ENCODE results near the gene PCBP3. TPM values are rescaled to one million over a fixed set of nuclear protein-coding genes. Genes with fewer than 3 reads are reported as not detected.
"Not testable (repeated sequence)": the region's sequence is repeated elsewhere in the genome, so short reads cannot be mapped to it uniquely, and the experiment has no call there.

The PCBP3 gene
- total RNA-seq, 1 donor from 2014 or later: 7.1 TPM

DNA sequence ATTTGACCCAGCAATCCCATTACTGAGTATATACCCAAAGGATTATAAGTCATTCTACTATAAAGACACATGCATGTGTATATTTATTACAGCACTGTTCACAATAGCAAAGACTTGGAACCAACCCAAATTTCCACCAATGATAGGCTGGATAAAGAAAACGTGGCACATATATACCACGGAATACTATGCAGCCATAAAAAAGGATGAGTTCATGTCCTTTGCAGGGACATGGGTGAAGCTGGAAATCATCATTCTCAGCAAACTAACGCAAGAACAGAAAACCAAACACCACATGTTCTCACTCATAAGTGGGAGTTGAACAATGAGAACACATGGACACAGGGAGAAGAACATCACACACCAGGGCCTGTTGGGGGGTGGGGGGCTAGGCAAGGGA lies 165.1 kb downstream of the PCBP3 start:
- DNase-seq (ENCODE audit: low spot score): not testable (repeated sequence)

DNA sequence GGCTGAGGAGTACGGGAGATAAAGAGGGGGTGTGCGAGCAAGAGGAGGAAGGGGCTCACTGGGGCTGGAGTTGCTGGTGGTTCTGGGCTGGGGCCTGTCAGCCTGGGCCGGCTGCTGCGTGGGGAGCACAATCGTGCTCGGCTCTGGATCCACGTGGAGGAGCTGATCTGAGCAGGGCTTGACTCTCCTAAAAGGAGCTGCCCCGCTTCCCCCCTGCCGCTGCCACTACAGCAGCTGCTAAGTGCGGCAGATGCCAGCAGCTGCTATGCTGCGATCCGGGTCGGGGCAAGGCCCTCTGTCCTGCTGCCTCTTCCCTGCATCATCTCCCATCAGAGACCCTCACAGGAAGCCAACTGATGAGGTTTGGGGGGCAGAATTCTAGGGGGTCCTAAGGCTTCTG lies 165.9 kb downstream of the PCBP3 start:
- DNase-seq (ENCODE audit: low spot score): peak; percentile 17

DNA sequence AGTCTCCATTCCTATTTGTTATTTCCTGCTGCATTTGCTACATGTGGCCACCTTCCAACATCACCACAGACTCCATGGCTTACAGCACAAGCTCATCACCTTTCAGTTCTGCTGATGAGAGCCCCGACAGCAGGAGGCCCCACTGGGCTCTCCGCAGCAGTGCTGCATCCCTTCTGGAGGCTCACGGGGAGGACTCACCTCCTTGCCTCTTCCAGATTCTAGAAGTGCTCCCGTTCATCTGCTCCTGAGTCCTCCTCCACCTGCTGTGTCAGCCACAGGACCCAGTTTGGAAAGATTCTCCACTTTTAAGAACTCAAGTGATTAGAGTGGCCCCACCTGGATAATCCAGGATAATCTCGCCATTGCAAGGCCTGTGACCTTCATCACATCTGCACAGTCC lies 167.6 kb downstream of the PCBP3 start:
- peak; percentile 10 for DNase-seq (ENCODE audit: low spot score)

GRCh38 chr21:45814210-45814940 lies 170.8 kb downstream of the PCBP3 start:
- DNase-seq (ENCODE audit: low spot score): not testable (repeated sequence)

DNA sequence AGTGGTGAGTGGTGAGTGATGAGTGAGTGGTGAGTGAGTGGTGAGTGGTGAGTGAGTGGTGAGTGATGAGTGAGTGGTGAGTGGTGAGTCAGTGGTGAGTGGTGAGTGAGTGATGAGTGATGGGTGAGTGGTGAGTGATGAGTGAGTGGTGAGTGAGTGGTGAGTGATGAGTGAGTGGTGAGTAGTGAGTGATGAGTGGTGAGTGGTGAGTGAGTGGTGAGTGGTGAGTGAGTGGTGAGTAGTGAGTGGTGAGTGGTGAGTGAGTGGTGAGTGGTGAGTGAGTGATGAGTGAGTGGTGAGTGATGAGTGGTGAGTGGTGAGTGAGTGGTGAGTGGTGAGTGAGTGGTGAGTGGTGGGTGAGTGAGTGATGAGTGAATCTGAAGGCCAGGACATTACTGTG lies 172.3 kb downstream of the PCBP3 start:
- DNase-seq (ENCODE audit: low spot score): not testable (repeated sequence)

GRCh38 chr21:45816794-45817193 lies 173.3 kb downstream of the PCBP3 start:
- DNase-seq (ENCODE audit: low spot score): no peak

GRCh38 chr21:45817345-45817744 lies 173.8 kb downstream of the PCBP3 start:
- DNase-seq (ENCODE audit: low spot score): peak; percentile 25

GRCh38 chr21:45818276-45818903 lies 174.9 kb downstream of the PCBP3 start:
- peak; percentile 34 for DNase-seq (ENCODE audit: low spot score)

- peak; percentile 38 for DNase-seq (ENCODE audit: low spot score)
Measured at GRCh38 chr21:45818904-45819285, 175.4 kb downstream of the PCBP3 start.

GRCh38 chr21:45819478-45820170 lies 176.1 kb downstream of the PCBP3 start:
- DNase-seq (ENCODE audit: low spot score): peak; percentile 35

- DNase-seq (ENCODE audit: low spot score): peak; percentile 84
Measured at GRCh38 chr21:45820171-45821091, 176.9 kb downstream of the PCBP3 start.

DNA sequence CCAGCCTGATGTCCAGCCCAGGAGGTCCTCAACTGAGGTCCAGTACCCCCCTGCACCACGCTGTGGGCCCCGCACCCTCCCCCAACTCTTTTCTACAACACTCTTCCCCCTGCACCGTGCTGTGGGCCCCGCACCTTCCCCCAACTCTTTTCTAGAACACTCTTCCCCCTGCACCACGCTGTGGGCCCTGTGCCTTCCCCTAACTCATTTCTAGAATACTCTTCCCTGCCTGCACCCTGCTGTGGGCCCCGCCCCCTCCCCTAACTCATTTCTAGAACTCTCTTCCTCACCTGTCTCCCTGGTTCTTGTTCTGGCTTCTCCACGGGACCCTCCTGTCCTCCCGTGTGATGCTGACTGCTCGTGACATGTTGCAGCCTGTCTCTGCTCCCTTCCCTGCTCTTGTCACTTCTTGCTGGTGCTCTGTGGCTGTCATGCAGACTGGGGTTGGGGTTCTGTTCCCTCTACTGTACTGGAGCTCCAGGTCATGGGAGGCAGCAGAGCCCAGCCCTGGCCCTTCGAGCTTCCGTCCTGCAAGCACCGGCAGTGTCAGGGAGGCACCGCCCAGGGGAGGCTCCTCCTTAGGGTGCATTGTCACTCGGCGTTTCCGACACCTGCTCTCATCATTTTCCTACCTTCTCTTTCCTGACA lies 177.9 kb downstream of the PCBP3 start:
- DNase-seq (ENCODE audit: low spot score): peak; percentile 41

DNA sequence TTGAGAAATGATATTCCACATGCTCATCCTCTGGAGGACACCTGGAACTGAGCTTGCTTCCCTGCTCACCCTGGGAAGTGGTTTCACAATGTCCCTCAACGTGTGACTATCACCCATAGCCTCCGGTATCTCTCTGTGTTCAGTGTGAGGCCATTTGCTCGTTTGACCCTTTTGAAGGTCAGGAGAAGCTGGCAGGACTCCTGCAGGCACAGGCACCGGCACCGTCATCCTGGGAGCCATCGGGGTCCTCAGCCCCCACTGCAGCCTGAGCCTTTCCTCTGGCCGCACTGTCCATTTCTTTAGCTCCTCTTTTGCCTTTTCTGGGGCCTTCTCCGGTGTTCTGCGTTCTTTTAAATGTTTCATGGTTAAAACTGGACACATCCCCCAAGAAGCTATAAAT lies 178.5 kb downstream of the PCBP3 start:
- no peak for DNase-seq (ENCODE audit: low spot score)

DNA sequence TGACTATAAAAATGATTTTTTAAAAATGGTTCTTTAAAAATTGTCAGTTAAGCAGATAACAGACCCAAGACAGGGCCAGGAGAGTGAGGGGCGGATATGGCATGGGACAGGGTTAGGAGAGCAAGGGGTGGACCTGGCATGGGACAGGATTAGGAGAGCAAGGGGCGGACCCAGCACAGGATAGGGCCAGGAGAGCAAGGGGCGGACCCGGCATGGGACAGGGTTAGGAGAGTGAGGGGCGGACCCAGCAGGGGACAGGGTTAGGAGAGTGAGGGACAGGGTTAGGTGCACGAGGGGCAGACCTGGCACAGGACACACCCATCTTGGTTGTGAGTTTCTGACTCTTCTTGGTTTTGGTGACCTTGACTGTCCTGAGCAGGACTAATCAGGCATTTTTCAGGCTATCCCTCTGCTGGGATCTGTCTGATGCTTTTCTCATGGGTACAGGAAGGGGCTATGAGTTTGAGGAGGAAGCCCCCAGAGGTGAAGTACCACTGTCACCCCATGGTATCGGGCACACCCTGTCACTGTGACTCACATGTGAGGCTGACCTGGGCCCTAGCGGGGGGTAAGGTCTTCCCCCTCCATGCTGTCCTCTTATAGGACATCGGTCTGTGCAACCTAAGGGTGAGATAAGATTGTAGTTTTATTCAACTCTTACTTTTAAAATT lies 179.0 kb downstream of the PCBP3 start:
- peak; percentile 30 for DNase-seq (ENCODE audit: low spot score)

DNA sequence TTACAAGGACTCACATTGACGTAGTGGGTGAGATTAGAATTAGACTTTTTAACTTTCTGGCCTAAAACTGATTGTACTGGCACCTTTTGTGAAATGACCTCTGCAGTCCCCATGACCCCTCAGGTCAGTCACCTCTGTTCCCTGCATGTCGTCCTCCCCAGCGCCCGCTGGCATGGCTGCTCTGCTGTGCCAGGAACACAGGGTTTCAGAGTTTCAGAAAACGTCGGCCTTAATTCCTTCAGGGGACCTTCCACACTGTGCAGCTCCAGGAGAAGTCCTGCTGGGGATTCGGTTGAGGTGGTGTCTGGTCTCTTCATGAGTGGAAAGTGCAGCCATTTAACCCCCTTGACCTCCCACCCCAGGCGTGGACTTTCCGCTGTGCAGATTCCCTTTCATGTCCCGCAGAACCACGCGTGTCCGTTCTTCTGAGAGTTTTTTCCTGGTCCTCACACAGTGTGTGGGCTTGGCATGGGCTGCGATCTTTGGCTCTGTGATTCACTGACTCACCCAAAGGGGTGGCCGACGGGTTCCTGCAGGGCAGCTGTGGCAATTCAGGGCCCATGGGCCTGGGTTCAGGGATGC lies 179.7 kb downstream of the PCBP3 start:
- DNase-seq (ENCODE audit: low spot score): peak; percentile 26

DNA sequence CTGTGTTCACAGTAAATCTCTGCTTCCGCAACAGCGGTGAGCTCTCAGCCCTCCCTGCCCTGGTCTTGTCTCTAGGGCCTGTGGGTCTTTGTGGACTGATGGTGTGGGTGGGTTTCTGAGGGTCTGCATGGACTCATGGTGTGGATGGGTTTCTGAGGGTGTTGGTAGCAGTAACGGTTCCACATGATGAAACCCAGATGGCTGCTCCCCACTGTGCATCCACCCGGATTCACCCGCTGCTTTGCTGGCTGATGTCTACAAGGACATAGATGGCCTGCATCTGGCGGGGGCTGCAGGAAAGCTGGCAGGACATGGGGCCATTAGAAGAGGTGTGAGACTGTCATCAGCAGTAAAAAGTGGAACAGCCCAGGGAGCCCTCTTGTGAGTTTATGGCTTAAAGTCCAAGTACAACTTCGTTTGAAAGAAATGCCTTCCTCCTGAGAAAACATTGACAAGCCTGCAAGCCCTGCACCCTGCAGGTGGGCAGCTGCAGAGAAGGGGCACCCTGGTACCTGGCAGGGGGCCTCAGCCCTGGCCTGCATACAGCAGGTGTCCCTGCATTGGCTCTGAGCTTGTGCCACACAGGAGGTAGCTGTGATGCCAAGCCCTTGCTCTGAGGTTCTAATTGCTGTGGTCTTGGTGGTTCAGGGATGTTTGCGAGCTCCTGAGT lies 181.2 kb downstream of the PCBP3 start:
- no peak for DNase-seq (ENCODE audit: low spot score)

DNA sequence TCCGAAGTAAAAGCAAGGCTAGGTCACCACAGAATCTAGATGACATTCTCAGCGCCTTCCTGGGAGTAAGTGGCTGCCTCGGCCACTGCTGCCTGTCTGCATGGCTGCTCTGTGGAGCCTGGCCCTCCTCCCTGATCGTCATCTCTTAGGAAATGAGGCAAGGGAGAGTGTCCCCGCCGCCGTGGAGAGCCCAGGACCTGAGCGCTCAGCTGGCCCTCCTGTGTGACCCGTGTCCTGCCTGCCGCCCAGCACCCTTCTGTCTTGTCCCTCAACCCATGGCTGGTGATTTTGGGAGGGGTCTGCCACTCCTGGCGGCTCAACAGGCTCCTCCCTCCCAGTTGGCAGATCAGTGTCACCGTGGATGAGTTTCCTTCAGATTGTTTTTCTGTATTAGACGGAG lies 181.7 kb downstream of the PCBP3 start:
- peak; percentile 22 for DNase-seq (ENCODE audit: low spot score)

- peak; percentile 34 for DNase-seq (ENCODE audit: low spot score)
Measured at GRCh38 chr21:45826676-45827301, 183.3 kb downstream of the PCBP3 start.

DNA sequence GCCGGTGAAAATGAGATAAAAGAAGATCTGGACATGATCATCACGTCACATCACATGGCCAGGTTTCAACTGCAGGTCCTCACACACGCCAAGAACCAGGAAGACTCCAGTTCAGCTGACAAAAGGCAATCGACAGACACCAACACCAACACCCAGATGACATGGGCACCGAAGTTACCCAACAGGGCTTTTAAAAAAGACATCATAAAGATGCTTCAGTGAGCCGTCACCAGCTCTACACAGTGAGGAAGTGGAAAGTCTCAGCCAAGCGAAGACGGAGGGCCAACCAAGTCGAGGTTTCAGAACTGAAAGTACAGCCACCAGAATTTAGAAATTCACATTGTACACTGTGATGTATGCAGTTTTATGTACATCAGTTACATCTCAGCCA lies 183.8 kb downstream of the PCBP3 start:
- DNase-seq (ENCODE audit: low spot score): peak; percentile 30

Data from ureter (tissue), 1 donor.